MM.1S (cell line): Measurements from ENCODE around the gene ALAS1.

Experiments used
- DNase-seq: peaks from one replicate; pipeline ENCODE4 v3.0.0-alpha.2; 2015
- H2AFZ ChIP-seq: fragments of 300-600 bp; sonication (generic); 2 replicates; pipeline ENCODE4 v1.6.0; 2016; ENCODE audit warnings: antibody characterized with exemption, low read length
- H3F3A ChIP-seq: fragments of 300-600 bp; sonication (generic); 2 replicates; pipeline ENCODE4 v1.6.1; 2016; ENCODE audit warnings: mild to moderate bottlenecking, antibody characterized with exemption, low read length, moderate library complexity, mixed read lengths; ENCODE audit not compliant: insufficient read depth
- H3K27ac ChIP-seq: fragments of 300-600 bp; sonication (generic); 2 replicates; pipeline ENCODE4 v1.5.1; 2016; ENCODE audit warnings: mild to moderate bottlenecking, low read length
- H3K27me3 ChIP-seq: fragments of 300-600 bp; sonication (generic); replicated peaks from 2 replicates; pipeline ENCODE4 v1.6.0; 2016; ENCODE audit warnings: low read length; ENCODE audit not compliant: insufficient read depth
- H3K36me3 ChIP-seq: fragments of 300-600 bp; sonication (generic); replicated peaks from 2 replicates; pipeline ENCODE4 v1.6.1; 2016; ENCODE audit warnings: mild to moderate bottlenecking, low read length, mixed read lengths; ENCODE audit not compliant: insufficient read depth
- H3K4me1 ChIP-seq: fragments of 300-600 bp; sonication (generic); 2 replicates; pipeline ENCODE4 v1.6.1; 2016; ENCODE audit warnings: low read length, mixed read lengths
- H3K4me2 ChIP-seq: fragments of 300-600 bp; sonication (generic); 2 replicates; pipeline ENCODE4 v1.6.0; 2016; ENCODE audit warnings: low read depth, low read length
- H3K4me3 ChIP-seq: fragments of 300-600 bp; sonication (generic); 2 replicates; pipeline ENCODE4 v1.5.1; 2016; ENCODE audit warnings: low read length, mixed read lengths
- H3K79me2 ChIP-seq: fragments of 300-600 bp; sonication (generic); 2 replicates; pipeline ENCODE4 v1.6.1; 2016; ENCODE audit warnings: mixed run types, low read length, mixed read lengths
- H3K9ac ChIP-seq: fragments of 300-600 bp; sonication (generic); 2 replicates; pipeline ENCODE4 v1.6.1; 2016; ENCODE audit warnings: low read length, mixed read lengths
- H3K9me2 ChIP-seq: fragments of 300-600 bp; sonication (generic); replicated peaks from 2 replicates; pipeline ENCODE4 v1.6.1; 2016; ENCODE audit warnings: mild to moderate bottlenecking, low read length, mixed read lengths; ENCODE audit not compliant: insufficient read depth
- H3K9me3 ChIP-seq: fragments of 300-600 bp; sonication (generic); replicated peaks from 2 replicates; pipeline ENCODE4 v1.6.1; 2016; ENCODE audit warnings: mild to moderate bottlenecking, low read length, mixed read lengths; ENCODE audit not compliant: insufficient read depth
- H4K20me1 ChIP-seq: fragments of 300-600 bp; sonication (generic); 2 replicates; pipeline ENCODE4 v1.6.1; 2016; ENCODE audit warnings: mild to moderate bottlenecking, low read length, moderate library complexity, mixed read lengths; ENCODE audit not compliant: insufficient read depth
- CTCF ChIP-seq: fragments of 300-600 bp; sonication (generic); IDR thresholded peaks from 2 replicates; pipeline ENCODE4 v1.5.1; 2016; ENCODE audit warnings: antibody characterized with exemption, low read length, mixed read lengths
- EZH2 ChIP-seq: fragments of 300-600 bp; sonication (generic); optimal IDR thresholded peaks from 2 replicates; pipeline ENCODE3; 2017; ENCODE audit warnings: low read depth, mild to moderate bottlenecking, antibody characterized with exemption, low read length, mixed read lengths
- EZH2phosphoT487 ChIP-seq: fragments of 300-600 bp; sonication (generic); IDR thresholded peaks from 2 replicates; pipeline ENCODE4 v1.6.1; 2018; ENCODE audit warnings: antibody characterized with exemption, low read length

Gene ALAS1

GRCh38 chr3:52259035-52259434 is 61.1 kb downstream of the ALAS1 start:
- peaks cover 27% of the 10 kb centered on the region for H3K36me3 ChIP-seq
- TF ChIP-seq EZH2phosphoT487, result no peak
- no peak for TF ChIP-seq EZH2
- no peak for TF ChIP-seq CTCF
- H3K9ac ChIP-seq, result no peak overlapping the region
- DNase-seq, result no peak
- H3K4me1 ChIP-seq, result peaks cover 50% of the 10 kb centered on the region
- no peaks in the 10 kb centered on the region for H3K9me3 ChIP-seq
- H4K20me1 ChIP-seq, result no peaks in the 10 kb centered on the region
- no peak overlapping the region for H3K4me2 ChIP-seq
- no peaks in the 10 kb centered on the region for H3K9me2 ChIP-seq
- no peaks in the 10 kb centered on the region for H3K27me3 ChIP-seq
- H3K79me2 ChIP-seq, result peaks cover 87% of the 10 kb centered on the region
- H3F3A ChIP-seq, result peaks cover 17% of the 10 kb centered on the region
- peak overlapping the region; percentile 40; the same call in 1 of the 2 replicates for H3K27ac ChIP-seq
- H2AFZ ChIP-seq, result no peak overlapping the region
- H3K4me3 ChIP-seq, result no peak overlapping the region

GRCh38 chr3:52259448-52259847 is 61.5 kb downstream of the ALAS1 start:
- peaks cover 50% of the 10 kb centered on the region for H3K4me1 ChIP-seq
- H2AFZ ChIP-seq, result no peak overlapping the region
- H3K9me2 ChIP-seq, result no peaks in the 10 kb centered on the region
- H3K27ac ChIP-seq, result peak overlapping the region; percentile 40; the same call in 1 of the 2 replicates
- DNase-seq, result peak; percentile 2
- no peaks in the 10 kb centered on the region for H3K27me3 ChIP-seq
- H4K20me1 ChIP-seq, result 0 out of 2 replicates have a peak, but pooled peaks cover 3% of the 10 kb centered on the region
- no peak overlapping the region for H3K4me2 ChIP-seq
- H3F3A ChIP-seq, result peaks cover 17% of the 10 kb centered on the region
- H3K9ac ChIP-seq, result no peak overlapping the region
- peaks cover 91% of the 10 kb centered on the region for H3K79me2 ChIP-seq
- H3K4me3 ChIP-seq, result no peak overlapping the region
- no peaks in the 10 kb centered on the region for H3K9me3 ChIP-seq
- H3K36me3 ChIP-seq, result peaks cover 27% of the 10 kb centered on the region
- no peak for TF ChIP-seq CTCF
- no peak for TF ChIP-seq EZH2phosphoT487
- no peak for TF ChIP-seq EZH2

GRCh38 chr3:52262447-52262846 is 64.5 kb downstream of the ALAS1 start:
- H3F3A ChIP-seq, result peaks cover 6% of the 10 kb centered on the region; the same call in 1 of the 2 replicates
- TF ChIP-seq EZH2phosphoT487, result no peak
- no peak for TF ChIP-seq CTCF
- no peak for TF ChIP-seq EZH2
- no peak overlapping the region for H3K9ac ChIP-seq
- no peaks in the 10 kb centered on the region for H3K9me2 ChIP-seq
- peak overlapping the region; percentile 51; the same call in 1 of the 2 replicates for H3K27ac ChIP-seq
- H3K4me2 ChIP-seq, result no peak overlapping the region
- peaks cover 95% of the 10 kb centered on the region for H3K79me2 ChIP-seq
- H4K20me1 ChIP-seq, result peaks cover 3% of the 10 kb centered on the region; the same call in 1 of the 2 replicates
- peak; percentile 6 for DNase-seq
- H2AFZ ChIP-seq, result no peak overlapping the region
- H3K4me1 ChIP-seq, result peaks cover 40% of the 10 kb centered on the region
- H3K27me3 ChIP-seq, result no peaks in the 10 kb centered on the region
- peaks cover 35% of the 10 kb centered on the region for H3K36me3 ChIP-seq
- H3K9me3 ChIP-seq, result no peaks in the 10 kb centered on the region
- no peak overlapping the region for H3K4me3 ChIP-seq
